Hematopoietic multipotent progenitor cell treated with erythropoietin and hydrocortisone succinate and interleukin-3 and kit ligand, for 17 days (in vitro differentiated cells): ENCODE data around the gene WDR5.

ENCODE experiments used
- DNase-seq: peaks from one replicate; pipeline ENCODE4 v3.0.0-alpha.2; 2015; ENCODE audit warnings: low spot score

Gene WDR5

DNA sequence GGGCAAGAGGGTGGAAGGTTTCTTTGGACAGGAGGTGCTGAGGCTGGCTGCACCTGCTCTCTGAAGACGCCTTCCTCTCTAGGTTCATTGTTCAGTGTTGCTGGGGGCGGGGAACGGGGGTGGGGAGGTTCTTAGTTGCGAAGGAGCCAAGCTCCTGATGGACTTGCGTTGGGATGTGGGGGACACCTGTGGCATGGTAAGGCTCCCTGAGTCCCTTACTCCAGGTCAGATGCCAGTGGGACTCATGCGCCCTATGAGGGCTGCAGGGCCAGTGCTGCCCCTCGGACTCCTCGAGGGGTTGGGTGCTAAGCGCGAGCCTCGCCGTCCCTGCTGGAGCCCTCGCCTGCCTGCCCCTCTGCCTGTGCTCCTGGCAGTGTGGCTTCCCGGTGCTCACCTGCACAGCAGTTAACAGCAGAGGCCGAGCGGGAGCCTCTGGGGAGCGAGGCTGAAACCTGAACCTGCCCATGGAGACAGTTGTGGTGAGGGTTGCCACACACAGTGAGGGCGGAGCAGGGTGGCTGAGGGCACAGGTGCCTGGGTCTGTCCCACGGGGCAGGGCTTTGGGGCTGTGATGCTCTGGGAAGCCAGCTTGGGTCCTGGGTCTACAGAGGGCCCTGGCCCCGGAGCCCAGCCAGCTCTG, 23.0 kb downstream of the WDR5 start:
- no peak for DNase-seq

DNA sequence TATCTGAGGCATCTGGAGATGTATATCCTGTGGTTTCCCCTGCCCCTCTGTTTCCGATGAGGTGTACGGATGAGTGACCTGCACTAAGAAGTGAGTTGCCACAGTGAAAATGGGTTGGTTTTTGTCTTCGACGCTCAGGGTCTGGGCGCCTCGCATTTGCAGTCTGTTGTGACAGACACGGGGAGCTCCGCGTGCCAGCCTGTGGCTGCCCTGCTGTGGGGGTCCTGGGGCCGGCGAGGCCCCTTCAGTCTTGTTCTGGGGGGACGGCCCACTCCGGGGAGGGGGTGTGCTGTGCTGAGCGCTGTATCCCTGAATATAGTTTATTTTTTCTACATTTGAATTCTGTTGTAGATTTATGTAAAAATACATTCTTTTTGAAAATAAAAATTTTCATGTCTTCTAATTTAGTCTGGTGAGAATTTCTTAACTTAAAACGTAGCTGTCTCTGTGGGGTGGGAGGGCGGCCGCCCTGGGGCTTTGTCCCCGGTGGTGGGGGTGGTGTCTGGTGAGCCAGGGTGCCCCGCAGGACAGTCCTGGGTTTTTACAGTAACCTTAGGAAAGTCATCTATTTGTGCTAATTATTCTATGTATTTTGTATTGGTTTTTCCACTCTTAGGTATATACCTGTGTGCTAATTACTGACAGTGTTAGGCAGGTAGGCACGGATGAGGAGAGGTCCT, 23.8 kb downstream of the WDR5 start:
- DNase-seq = no peak

DNA sequence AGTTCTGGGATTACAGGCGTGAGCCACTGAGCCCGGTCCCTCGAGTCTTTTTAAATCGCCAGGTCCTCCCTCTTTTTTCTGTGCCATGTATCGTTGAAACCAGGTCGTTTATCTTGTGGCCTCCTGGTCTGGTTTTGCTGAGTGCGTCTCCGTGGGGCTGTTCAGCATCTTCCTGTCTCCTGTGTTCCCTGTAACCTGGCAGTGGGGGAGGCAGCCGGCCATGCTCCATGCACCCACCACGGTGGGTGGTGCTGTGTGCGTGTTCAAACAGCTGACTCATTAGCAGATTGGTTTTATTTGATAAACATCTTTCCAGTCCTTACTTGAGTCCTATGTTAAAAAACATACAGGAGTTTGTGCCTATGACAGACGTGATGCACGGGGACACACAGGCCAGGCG, 25.8 kb downstream of the WDR5 start:
- no peak for DNase-seq

GRCh38 chr9:134162212-134162775, 26.4 kb downstream of the WDR5 start:
- no peak for DNase-seq

DNA sequence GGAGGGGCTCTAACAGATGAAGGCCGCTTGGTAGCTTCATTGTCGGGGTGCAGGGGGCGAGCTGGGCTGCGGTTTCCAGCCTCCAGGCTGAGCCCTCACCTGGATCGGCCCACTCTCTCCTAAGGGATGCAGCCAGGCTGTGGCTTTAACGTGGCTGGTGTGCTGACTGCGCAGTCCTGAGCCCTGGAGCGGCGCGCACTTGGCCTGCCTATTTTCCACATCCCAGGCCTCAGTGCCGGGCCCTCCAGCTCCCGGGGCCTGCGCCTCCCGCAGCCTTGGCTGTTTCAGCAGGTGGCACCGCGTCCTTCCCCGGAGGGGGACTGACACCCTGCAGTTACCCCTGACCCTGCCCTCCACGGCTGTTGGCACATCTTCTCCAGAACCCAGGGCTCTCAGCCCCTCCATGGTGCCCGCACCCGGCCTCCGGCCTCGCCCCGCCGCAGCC, 27.1 kb downstream of the WDR5 start:
- no peak for DNase-seq

- DNase-seq = peak; percentile 52
These were observed 27.7 kb downstream of the WDR5 start for GRCh38 chr9:134163371-134164196.

- no peak for DNase-seq
These were observed 29.0 kb downstream of the WDR5 start for GRCh38 chr9:134164879-134165278.

GRCh38 chr9:134165357-134166315, 29.8 kb downstream of the WDR5 start:
- peak; percentile 9 for DNase-seq

DNA sequence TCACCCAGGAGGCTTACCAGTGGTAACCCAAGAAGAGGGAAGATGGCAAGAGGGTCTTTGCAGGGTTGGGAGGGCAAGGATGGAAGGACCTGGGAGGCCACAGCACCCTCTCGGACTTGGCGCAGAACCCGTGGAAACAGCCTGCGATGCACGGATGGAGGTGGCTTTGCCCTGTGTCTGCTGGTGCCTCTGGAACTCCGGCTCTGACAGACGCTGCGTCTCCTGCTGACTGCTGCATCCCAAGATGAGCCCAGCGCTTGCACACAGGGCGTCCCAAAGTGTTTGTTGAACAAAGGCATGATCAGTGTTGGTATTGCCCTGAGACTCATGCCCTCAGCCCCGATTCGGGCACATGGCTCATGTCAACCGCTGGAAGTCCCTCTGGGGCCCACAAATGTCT, 30.5 kb downstream of the WDR5 start:
- DNase-seq = no peak

- no peak for DNase-seq
These were observed 31.6 kb downstream of the WDR5 start for GRCh38 chr9:134167530-134167931.

DNA sequence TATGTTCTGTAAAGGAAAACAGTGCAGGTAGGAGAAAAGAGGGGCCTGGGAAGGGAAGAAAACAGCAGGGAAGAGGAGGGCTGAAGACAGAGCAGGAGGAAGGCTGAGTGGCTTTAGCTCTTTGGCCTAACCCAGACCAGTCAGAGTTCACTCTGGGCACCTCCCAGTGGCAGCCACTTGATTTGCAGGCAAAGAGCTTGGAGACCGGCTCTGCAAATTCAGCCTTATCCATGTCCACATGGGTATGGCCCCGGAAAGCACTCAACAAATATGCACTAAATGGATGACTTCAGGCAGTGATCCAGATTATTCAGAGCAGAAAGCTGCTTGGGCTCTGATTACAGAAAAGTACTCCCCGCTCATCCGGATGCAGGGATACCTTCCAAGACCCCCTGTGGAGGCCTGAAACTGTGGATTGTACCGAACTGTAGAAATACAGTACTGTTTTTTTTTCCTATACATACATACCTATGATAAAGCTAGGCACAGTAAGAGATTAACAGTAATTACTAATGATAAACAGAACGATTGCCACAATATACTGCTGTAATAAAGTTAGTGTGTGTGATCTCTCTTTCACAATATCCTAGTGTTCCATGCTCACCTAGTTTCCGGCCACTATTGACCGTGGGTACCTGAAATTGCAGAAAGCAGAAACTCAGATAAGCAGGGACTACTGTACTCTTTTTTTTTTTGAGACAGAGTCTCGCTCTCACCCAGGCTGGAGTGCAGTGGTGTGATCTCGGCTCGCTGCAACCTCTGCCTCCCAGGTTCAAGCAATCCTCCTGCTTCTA, 33.1 kb downstream of the WDR5 start:
- no peak for DNase-seq

DNA sequence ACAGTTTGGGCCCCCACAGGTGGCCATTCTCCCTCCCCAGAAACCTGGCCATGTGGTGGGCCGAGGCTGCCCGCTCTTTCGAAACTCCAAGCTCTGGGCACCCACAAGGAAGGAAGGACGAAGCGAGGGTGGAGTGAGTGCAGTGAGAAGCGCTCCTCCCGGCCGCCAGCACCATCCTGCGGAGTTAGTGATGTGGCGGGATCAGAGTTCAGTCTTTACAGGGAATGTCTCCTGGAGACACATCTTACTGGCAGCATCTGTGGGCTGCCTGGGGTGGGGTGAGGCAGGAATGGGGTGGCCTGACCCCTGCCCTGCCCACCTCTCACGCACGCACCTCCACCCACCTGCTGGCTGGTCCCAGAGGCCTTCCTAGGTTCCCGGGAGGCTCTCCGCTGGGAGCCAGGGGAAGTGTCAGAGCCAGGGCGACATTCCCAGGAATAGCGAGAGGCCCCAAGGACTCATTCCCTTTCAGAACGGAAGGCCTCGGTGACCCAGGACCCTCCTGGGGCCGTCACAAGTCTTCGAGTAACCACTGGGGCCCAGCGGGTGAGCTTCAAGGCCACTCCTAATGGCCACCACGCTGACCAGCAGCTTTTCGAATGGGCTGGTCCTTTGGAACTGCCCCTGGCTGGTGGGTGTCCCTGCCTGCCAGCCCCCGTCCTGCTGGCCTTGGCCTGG, 34.0 kb downstream of the WDR5 start:
- DNase-seq = no peak

- DNase-seq = peak; percentile 27
These were observed 34.8 kb downstream of the WDR5 start for GRCh38 chr9:134170532-134171315.

DNA sequence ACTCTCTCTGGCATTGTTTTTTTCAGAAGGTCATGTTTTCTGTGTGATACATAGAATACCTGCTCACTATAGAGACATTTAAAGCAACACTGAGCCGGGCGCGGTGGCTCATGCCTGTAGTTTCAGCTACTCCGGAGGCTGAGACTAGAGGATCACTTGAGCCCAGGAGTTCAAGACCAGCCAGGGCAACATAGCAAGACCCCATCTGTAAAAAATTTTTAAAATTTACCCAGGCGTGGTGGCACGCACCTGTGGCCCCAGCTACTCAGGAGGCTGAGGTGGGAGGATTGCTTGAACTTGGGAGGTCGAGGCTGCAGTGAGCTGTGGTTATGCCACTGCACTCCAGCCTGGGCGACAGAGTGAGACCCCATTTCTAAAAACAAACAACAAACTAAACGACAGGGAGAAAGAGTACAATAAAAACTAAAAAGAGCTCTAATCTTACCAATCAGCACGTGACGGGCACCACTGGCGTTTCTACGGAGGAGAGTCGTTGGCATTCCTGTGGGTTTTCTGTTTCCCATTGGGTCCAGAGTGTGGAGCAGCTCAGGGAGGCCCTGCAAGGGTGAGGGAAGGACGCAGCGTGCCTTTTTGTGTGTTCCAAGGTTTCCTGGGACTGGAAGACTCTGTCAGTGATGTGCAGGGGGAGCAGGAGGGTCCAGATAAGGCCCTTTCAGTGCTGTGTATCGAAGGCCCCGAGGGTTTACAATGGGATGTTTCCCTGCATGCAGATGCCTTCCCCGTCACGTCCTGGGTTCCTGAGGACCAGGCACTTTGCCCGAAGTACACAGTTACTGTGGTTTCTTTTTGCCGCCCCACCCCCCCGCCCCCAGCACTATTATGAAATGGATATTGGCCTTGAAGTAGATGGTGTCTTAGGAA, 35.7 kb downstream of the WDR5 start:
- DNase-seq = no peak

- DNase-seq = no peak
These were observed 36.6 kb downstream of the WDR5 start for GRCh38 chr9:134172198-134173126.

GRCh38 chr9:134173127-134174072, 37.5 kb downstream of the WDR5 start:
- DNase-seq = no peak
